ENCODE data around the gene BTN2A1.
"Not testable (repeated sequence)": the region's sequence is repeated elsewhere in the genome, so short reads cannot be mapped to it uniquely, and the experiment has no call there.

BTN2A1 gene

DNA sequence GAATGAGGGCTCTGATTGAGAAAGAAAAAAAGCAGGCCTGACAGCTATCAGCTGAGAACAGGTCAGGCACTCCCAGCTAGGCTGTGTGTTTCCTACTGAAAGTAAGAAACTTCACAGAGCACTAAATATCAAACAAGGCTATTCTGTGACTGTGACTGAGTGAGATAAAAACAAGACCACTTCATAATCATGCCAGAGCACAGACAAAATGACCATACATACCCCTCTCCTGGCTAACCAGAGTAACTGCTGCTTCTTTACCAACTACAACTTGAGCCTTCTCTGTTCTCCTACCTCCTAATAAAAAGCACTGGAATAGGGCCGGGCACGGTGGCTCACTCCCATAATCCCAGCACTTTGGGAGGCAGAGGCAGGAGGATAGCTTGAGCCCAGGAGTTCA is 35.5 kb downstream of the BTN2A1 start:
- DNase-seq (ENCODE audit: low read depth): no peak

DNA sequence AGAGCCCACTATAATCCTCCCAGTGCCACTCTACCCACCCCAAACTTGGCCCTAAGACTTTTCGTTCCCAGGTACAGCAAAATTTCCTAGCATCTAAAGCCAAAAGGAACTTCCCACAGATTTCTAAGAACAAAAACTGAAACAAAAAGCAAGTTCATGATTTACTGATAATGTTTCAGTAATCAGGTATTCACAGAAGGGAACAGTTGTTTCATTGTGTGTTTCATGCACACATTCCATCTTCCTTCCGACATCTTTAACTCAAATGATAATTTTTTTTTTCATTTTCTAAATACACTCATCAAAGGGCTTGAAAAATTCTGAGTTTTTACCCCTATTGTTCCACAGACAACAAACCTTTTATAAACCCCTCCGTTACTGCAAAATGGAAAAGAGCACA is 36.4 kb downstream of the BTN2A1 start:
- DNase-seq (ENCODE audit: low read depth): no peak

DNA sequence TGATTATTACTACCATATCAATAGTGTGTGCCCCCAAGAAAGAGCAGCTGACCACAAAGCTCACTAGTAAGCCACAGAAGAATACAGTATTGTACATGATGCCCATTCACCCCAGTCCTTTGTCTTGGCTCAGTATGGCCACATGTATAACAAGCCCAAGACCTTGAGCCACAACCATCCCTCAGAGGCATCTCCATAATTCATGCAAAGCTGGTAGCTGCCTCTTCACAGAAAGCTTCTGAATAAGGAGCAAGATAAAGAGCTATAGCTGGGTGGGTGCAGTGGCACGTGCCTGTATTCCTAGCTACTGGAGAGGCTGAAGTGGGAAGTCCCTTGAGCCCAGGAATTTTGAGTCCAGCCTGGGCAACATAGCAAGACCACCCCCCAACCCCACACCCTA is 37.5 kb downstream of the BTN2A1 start:
- DNase-seq (ENCODE audit: low read depth): no peak

DNA sequence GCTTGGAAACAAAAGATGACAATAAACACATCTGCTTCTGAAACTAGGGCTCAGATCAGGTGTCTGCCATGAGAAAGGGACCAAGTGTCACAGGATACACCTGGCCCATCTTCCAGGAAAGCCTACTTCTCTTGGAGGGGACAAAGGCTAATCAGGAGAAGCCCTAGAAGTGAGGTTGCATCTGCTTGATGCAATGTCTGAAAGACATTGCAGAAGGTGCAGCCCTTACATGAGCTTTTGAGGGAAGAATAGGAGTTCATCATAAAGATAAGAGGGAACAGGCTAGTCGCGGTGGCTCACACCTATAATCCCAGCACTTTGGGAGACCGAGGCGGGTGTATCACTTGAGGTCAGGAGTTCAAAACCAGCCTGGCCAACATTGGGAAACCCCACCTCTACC is 39.9 kb downstream of the BTN2A1 start:
- DNase-seq (ENCODE audit: low read depth): no peak

DNA sequence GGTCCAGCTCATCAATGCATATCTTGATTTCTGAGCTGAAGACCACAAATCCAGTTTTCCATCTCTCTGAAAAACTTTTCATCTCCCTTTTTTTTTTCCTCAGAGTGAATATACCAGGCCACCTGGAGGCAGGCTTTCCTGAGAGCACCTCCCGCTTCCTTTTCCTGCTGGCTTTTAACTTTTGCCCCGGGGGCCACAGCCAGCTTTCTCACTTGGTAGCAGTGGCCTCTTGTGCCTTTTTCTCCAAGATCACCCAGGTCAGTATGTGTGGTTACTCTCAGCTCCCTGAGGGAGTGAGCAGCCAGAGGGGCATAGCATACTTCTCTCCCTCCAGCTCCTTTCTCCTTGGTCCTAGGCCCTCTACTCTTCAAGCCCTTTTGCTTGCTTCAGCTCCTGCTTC is 42.3 kb downstream of the BTN2A1 start, which contains the start of gene BTN1A1:
BTN1A1 (plus strand) TSS at position 202 of the 400 bp plus-strand sequence. CDS start 984 bp downstream, outside the sequence.
- no peak for DNase-seq (ENCODE audit: low read depth)

DNA sequence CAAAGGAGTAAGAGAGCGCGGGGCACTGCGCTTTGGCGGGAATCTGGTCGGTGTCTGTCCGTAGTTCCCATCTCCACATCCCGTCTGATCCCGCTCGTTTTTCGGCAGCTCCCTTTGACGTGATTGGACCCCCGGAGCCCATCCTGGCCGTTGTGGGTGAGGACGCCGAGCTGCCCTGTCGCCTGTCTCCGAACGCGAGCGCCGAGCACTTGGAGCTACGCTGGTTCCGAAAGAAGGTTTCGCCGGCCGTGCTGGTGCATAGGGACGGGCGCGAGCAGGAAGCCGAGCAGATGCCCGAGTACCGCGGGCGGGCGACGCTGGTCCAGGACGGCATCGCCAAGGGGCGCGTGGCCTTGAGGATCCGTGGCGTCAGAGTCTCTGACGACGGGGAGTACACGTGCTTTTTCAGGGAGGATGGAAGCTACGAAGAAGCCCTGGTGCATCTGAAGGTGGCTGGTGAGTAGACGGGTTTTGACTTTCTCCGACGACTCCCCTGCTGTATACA is 43.8 kb downstream of the BTN2A1 start:
- no peak for DNase-seq (ENCODE audit: low read depth)

DNA sequence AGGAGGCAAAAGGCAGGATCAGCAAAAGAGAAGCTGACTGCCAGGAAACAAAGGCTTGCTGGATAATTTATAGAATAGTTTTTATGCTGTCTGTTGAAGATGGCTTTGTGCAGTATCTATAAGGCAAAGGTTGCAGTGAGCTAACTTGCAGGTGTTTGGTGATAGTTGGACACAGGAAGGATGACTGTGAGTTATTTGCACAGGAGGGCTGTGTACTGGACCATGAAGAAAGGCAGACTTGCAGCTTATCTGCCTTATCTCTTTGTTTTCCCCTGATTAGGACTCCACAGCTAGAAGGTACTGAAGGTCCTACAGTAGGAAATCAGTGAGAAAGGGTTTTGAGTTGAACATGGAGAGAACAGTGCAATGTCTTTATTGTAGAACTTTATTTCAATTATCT is 44.4 kb downstream of the BTN2A1 start:
- DNase-seq (ENCODE audit: low read depth): no peak

DNA sequence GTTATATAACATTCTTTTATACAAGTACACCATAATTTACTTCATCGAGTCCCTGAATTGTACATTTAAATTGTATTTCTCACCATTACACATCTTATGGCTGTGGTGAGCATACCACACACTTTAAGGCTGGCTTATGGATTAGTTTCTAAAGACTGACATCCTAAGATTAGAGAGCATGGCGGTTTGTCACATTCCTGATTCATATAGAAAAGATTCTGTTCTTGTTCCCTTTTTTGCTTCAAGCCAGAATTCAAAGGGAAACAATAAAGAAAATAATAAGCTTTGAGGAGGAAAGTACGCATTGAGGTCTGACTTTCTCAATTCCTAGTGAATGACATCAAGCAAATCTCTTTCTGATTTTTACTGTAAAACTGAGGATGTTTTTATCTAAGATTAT is 44.9 kb downstream of the BTN2A1 start:
- DNase-seq (ENCODE audit: low read depth): no peak

DNA sequence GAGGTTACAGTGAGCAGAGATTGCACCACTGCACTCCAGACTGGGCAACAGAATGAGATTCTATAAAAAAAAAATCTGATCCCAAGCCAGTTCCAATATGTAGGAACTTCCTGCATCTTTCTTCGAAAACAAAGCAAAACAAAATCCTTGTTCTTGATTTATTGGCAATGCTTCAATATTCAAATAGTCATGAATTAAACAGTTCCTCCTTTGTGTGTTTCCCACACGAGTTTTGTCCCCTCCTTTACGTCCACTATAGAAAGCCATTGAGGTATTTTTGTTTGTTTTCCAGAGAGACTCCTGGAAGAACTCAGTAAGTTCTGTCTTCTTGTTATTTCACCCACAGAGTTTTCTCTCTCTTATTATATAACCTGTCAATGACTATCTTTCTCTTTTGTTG is 49.9 kb downstream of the BTN2A1 start:
- DNase-seq (ENCODE audit: low read depth): no peak

DNA sequence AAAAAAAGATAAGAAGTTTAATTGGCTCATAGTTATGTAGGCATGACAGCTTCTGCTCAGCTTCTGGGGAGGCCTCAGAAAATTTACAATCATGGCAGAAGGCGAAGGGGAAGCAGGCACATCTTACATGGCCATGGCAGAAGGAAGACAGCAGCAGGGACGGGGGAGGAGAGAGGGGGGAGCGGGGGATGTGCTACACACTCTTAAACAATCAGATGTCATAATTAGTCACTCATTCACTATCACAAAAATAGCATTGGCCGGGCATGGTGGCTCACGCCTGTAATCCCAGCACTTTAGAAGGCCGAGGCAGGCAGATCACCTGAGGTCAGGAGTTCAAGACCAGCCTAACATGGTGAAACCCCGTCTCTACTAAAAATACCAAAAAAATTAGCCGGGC is 53.3 kb downstream of the BTN2A1 start:
- not testable (repeated sequence) for DNase-seq (ENCODE audit: low read depth)

DNA sequence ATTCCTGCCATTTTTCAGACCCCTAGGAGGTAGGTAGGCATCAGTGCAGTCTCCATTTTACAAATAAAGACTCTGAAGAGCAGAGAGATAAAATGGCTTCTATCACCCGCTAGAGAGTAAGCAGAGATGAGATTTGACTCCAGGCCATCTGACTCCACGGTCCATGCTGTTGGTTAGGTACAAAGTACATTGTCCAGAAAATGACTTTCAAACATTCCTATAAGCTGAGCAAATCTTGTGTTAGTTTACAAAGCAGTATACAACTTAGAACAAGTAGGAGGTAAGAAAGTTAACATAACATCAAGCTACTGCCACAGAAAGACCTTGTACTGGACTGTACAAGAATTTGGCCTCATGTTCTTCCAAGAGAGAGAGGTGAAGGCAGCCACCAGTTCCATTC is 57.2 kb downstream of the BTN2A1 start:
- DNase-seq (ENCODE audit: low read depth): no peak

DNA sequence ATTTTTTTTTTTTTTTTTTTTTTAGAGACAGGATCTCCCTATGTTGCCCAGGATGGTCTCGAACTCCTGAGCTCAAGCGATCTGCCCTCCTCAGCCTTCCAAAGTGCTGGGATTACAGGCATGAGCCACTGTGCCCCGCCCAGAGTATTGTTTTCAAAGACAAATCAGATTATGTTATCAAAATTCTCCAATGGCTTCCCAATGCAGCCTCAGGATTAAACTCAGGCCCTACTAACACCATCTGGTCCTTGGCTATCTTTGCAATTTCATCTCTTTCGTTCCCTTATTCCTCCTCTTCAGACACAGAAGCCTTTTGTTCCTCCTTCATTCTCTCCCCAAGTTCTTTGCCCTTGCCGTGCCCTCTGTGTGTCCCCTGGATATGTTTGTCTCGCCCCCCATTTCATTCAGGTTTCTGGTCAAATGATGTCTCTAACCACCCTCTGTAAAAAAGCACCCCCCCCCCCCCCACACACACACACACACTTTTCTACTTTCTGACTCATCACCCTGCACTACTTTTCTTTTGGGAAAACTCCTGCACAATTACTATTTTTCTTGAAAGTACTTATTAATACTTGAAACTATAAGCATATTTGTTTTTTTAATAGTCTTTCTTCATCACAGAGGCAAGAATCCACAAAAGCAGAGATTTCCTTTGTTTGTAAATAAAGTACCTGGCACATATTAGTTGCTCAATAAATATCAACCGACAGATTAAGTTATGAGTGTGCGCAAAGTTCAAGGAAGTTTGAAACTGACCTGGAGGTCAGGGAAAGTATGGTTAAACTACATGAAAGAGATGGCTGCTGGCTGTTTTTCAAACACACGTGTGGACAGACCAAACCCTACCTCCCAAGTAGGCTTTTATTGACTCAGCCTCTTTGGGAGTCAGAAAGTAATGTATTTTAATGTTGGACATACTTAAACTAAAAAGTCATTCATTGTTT is 59.0 kb downstream of the BTN2A1 start:
- no peak for DNase-seq (ENCODE audit: low read depth)
